Measurements from ENCODE around the gene KLHL21. TPM values are rescaled to one million over a fixed set of nuclear protein-coding genes. Genes with fewer than 3 reads are reported as not detected.
A peak's percentile ranks its signal among the peaks of the same experiment; 100 is the strongest.

KLHL21 gene
- total RNA-seq, 2 donors from 2014 or later = 10.9 to 13.2 TPM

DNA sequence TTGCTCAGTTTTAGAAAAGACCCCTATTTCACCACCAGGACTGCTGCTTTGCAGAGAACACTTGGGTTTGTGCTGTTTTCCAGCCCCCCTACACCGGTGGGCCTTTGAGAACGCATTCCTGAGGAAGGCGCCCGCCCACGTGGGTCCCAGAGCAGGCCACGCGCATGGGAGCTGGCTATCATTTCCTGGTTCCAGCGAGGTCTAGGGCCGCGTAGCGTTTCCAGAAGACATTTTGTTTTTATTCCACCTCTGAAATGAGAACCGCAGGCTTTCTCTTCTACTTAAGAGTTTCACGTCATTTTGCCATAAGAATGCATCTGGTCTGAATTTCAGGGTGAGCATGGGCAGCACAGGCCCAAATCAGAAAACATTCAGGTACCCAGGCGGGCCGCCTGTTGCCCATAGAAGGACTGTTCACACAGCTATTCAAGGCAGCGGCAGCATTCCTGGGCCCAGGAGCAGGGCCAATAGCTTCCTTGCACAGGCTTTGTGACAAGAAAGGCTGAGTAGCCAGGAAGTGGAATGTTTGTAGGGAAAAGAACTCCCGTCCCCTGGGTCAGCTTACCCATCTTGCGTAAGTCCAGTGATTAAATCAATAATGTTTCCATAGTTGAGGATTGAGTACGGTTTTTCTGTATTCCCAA is 1.4 kb upstream of the KLHL21 start:
- peak; percentile 55 for TF ChIP-seq CTCF (conservative IDR thresholded peaks at IDR 0.05)
- Histone ChIP-seq H3K9me3 (ENCODE audit: control insufficient read depth, low read length) (no peaks in the 10 kb centered on the region), H3K9ac (ENCODE audit: extremely low read depth, low read length, poor library complexity, severe bottlenecking) (peak overlapping the region; percentile 45), H3K27ac (ENCODE audit: low read depth, low read length) (peak overlapping the region; percentile 96), H3K36me3 (ENCODE audit: control insufficient read depth, insufficient read depth, low read length) (peaks cover 5% of the 10 kb centered on the region), H3K4me1 (ENCODE audit: control insufficient read depth, insufficient read depth, low read length) (peaks cover 10% of the 10 kb centered on the region), H3K27me3 (ENCODE audit: control insufficient read depth, insufficient read depth, low read length, poor library complexity, severe bottlenecking) (no peaks in the 10 kb centered on the region), H3K4me3 (ENCODE audit: low read length) (peak overlapping the region; percentile 69)
- Mint-ChIP-seq H3K36me3 (ENCODE audit: low read depth) (no peaks in the 10 kb centered on the region), H3K4me1 (peaks cover 19% of the 10 kb centered on the region), H3K27ac (peak overlapping the region; percentile 94), H3K9me3 (no peaks in the 10 kb centered on the region), H3K27me3 (ENCODE audit: insufficient read depth) (no peaks in the 10 kb centered on the region), H3K4me3 (peak overlapping the region; percentile 75)
- peak; percentile 89 for DNase-seq
- WGBS, 2 experiments (ENCODE audit: insufficient coverage in 1 of 2, insufficient read length in 1 of 2) = 20 to 42% methylated on average over 14 to 19 of the region's 19 CpGs

GRCh38 chr1:6603238-6603914 is 707 bp upstream of the KLHL21 start:
- H3K9me3 ChIP-seq (ENCODE audit: control insufficient read depth, low read length) = no peaks in the 10 kb centered on the region
- H3K27me3 ChIP-seq (ENCODE audit: control insufficient read depth, insufficient read depth, low read length, poor library complexity, severe bottlenecking) = no peaks in the 10 kb centered on the region
- H3K9ac ChIP-seq (ENCODE audit: extremely low read depth, low read length, poor library complexity, severe bottlenecking) = peak overlapping the region; percentile 45
- Mint-ChIP-seq H3K27ac (peak overlapping the region; percentile 94), H3K9me3 (no peaks in the 10 kb centered on the region), H3K36me3 (ENCODE audit: low read depth) (no peaks in the 10 kb centered on the region), H3K4me3 (peak overlapping the region; percentile 75), H3K4me1 (peaks cover 19% of the 10 kb centered on the region), H3K27me3 (ENCODE audit: insufficient read depth) (no peaks in the 10 kb centered on the region)
- peaks cover 9% of the 10 kb centered on the region for H3K36me3 ChIP-seq (ENCODE audit: control insufficient read depth, insufficient read depth, low read length)
- H3K27ac ChIP-seq (ENCODE audit: low read depth, low read length) = peak overlapping the region; percentile 96
- WGBS, 2 experiments (ENCODE audit: insufficient coverage in 1 of 2, insufficient read length in 1 of 2) = 2 to 10% methylated on average over 13 to 36 of the region's 36 CpGs
- peaks cover 10% of the 10 kb centered on the region for H3K4me1 ChIP-seq (ENCODE audit: control insufficient read depth, insufficient read depth, low read length)
- TF ChIP-seq CTCF (conservative IDR thresholded peaks at IDR 0.05) = no peak
- H3K4me3 ChIP-seq (ENCODE audit: low read length) = peak overlapping the region; percentile 69
- peak; percentile 82 for DNase-seq

DNA sequence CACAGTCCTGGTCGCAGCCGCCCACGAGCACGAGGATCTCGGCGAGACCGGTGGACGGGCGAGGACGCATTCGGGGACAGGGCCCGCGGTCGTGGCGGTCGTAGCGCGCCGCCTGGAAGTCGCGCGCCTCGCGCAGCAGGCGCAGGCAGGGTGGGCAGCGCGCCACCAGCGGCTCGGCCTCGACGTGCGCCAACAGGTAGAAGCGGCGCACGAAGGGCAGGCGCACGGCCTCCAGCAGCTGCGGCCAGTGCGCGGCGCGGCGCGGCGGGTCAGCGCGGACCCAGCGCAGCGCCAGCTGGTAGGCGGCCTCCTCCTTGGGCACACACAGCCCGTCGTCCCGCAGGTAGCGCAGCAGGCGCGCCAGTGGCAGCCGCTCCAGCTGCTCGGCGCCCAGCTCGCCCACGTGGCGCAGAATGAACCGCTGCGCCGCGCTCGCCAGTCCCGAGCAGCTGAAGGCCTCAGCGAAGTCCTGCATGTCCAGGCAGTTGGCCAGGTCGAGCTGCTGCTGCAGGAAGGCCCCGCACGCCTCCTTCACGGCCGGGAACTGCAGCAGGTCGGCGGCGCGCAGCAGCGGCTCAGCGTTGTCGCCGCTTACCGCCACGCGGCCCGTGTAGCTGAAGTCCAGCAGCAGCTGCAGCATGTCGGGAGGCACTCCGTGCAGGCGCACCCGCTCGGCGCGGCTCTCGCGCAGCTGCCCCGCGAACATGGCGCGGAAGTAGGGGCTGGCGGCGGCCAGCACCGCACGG is 573 bp downstream of the KLHL21 start:
- Mint-ChIP-seq H3K9me3 (no peaks in the 10 kb centered on the region), H3K27ac (peak overlapping the region; percentile 85), H3K36me3 (ENCODE audit: low read depth) (peaks cover 9% of the 10 kb centered on the region), H3K27me3 (ENCODE audit: insufficient read depth) (no peaks in the 10 kb centered on the region), H3K4me3 (peak overlapping the region; percentile 75), H3K4me1 (peaks cover 19% of the 10 kb centered on the region)
- peak overlapping the region; percentile 95 for H3K4me3 ChIP-seq (ENCODE audit: low read length)
- TF ChIP-seq CTCF (conservative IDR thresholded peaks at IDR 0.05) = no peak
- H3K4me1 ChIP-seq (ENCODE audit: control insufficient read depth, insufficient read depth, low read length) = peaks cover 10% of the 10 kb centered on the region
- H3K36me3 ChIP-seq (ENCODE audit: control insufficient read depth, insufficient read depth, low read length) = peaks cover 17% of the 10 kb centered on the region
- H3K9ac ChIP-seq (ENCODE audit: extremely low read depth, low read length, poor library complexity, severe bottlenecking) = peak overlapping the region; percentile 76
- peak; percentile 73 for DNase-seq
- H3K27me3 ChIP-seq (ENCODE audit: control insufficient read depth, insufficient read depth, low read length, poor library complexity, severe bottlenecking) = no peaks in the 10 kb centered on the region
- H3K27ac ChIP-seq (ENCODE audit: low read depth, low read length) = peak overlapping the region; percentile 96
- WGBS, 2 experiments (ENCODE audit: insufficient coverage in 1 of 2, insufficient read length in 1 of 2) = 0% methylated on average over 25 to 103 of the region's 103 CpGs
- H3K9me3 ChIP-seq (ENCODE audit: control insufficient read depth, low read length) = no peaks in the 10 kb centered on the region
